Mesenchymal stem cell (in vitro differentiated cells and primary cell): Measurements from ENCODE around the gene ZSCAN32.

Source experiments
- DNase-seq: peaks from one replicate; pipeline ENCODE4 v3.0.0-alpha.2; 2013
- H2AFZ ChIP-seq: one replicate; pipeline ENCODE4 v1.6.1; 2013; ENCODE audit warnings: low read depth, mild to moderate bottlenecking, control low read depth, inconsistent platforms, low read length, moderate library complexity
- H2AK5ac ChIP-seq: 2 replicates; pipeline ENCODE4 v1.6.1; 2013; ENCODE audit warnings: low read length, moderate library complexity, mild to moderate bottlenecking, inconsistent platforms; ENCODE audit not compliant: severe bottlenecking
- H2BK120ac ChIP-seq: one replicate; pipeline ENCODE4 v1.6.1; 2013; ENCODE audit warnings: low read depth, mild to moderate bottlenecking, inconsistent platforms, low read length, moderate library complexity
- H2BK12ac ChIP-seq, 2 experiments: one replicate each; pipeline ENCODE4 v1.6.1; 2013; ENCODE audit warnings: inconsistent platforms in 2 of 2, low read length in 2 of 2, mild to moderate bottlenecking in 2 of 2, moderate library complexity in 2 of 2, control low read depth in 1 of 2
- H2BK15ac ChIP-seq: one replicate; pipeline ENCODE4 v1.6.1; 2013; ENCODE audit warnings: mild to moderate bottlenecking, low read depth, inconsistent platforms; ENCODE audit not compliant: poor library complexity, severe bottlenecking
- H2BK5ac ChIP-seq: 2 replicates; pipeline ENCODE4 v1.6.1; 2013; ENCODE audit warnings: low read depth, mild to moderate bottlenecking, low read length, control low read depth, inconsistent platforms; ENCODE audit not compliant: poor library complexity, severe bottlenecking
- H3K14ac ChIP-seq, 2 experiments: one replicate each; pipeline ENCODE4 v1.6.1; 2013; ENCODE audit warnings: inconsistent platforms in 2 of 2, low read length in 2 of 2, control low read depth in 1 of 2, mild to moderate bottlenecking in 1 of 2, moderate library complexity in 1 of 2
- H3K18ac ChIP-seq, 2 experiments: one replicate each; pipeline ENCODE4 v1.6.1; 2013; ENCODE audit warnings: inconsistent platforms in 2 of 2, low read length in 2 of 2, control low read depth in 1 of 2, low read depth in 1 of 2, mild to moderate bottlenecking in 1 of 2
- H3K23ac ChIP-seq, 2 experiments: one replicate each; pipeline ENCODE4 v1.6.1; 2013; ENCODE audit warnings: inconsistent platforms in 2 of 2, low read length in 2 of 2, mild to moderate bottlenecking in 2 of 2, moderate library complexity in 2 of 2, control low read depth in 1 of 2
- H3K27ac ChIP-seq: 2 replicates; pipeline ENCODE4 v1.5.1; 2013; ENCODE audit warnings: mild to moderate bottlenecking, moderate library complexity, low read length, control low read depth, inconsistent platforms; ENCODE audit not compliant: poor library complexity, severe bottlenecking
- H3K27me3 ChIP-seq, 2 experiments: 2 replicates each; pipeline versions ENCODE4 v1.6.1 to v1.7.0; 2013; ENCODE audit warnings: low read length in 2 of 2, mild to moderate bottlenecking in 2 of 2, moderate library complexity in 2 of 2, control low read depth in 1 of 2, inconsistent platforms in 1 of 2; ENCODE audit not compliant: control insufficient read depth in 1 of 2, insufficient read depth in 1 of 2
- H3K36me3 ChIP-seq, 2 experiments: 2 replicates each; pipeline versions ENCODE4 v1.6.1 to v1.7.0; 2013; ENCODE audit warnings: low read length in 2 of 2, control low read depth in 1 of 2, inconsistent platforms in 1 of 2, low read depth in 1 of 2, mild to moderate bottlenecking in 1 of 2; ENCODE audit not compliant: insufficient read depth in 2 of 2, control insufficient read depth in 1 of 2
- H3K4ac ChIP-seq, 2 experiments: one replicate each; pipeline ENCODE4 v1.6.1; 2013; ENCODE audit warnings: inconsistent platforms in 2 of 2, low read length in 2 of 2, mild to moderate bottlenecking in 2 of 2, moderate library complexity in 2 of 2, control low read depth in 1 of 2, low read depth in 1 of 2
- H3K4me1 ChIP-seq: 2 replicates; pipeline ENCODE4 v1.6.1; 2013; ENCODE audit warnings: low read depth, low read length, control low read depth; ENCODE audit not compliant: control insufficient read depth, insufficient read depth
- H3K4me2 ChIP-seq: 2 replicates; pipeline ENCODE4 v1.6.1; 2013; ENCODE audit warnings: low read length, mild to moderate bottlenecking, inconsistent platforms; ENCODE audit not compliant: poor library complexity, severe bottlenecking
- H3K4me3 ChIP-seq, 2 experiments: 2 replicates each; pipeline versions ENCODE4 v1.5.1 to v1.7.0; 2013; ENCODE audit warnings: low read length in 2 of 2, mild to moderate bottlenecking in 2 of 2, control low read depth in 1 of 2, low read depth in 1 of 2; ENCODE audit not compliant: insufficient read depth in 1 of 2
- H3K79me1 ChIP-seq: replicated peaks from 2 replicates; pipeline ENCODE4 v1.6.1; 2013; ENCODE audit warnings: mild to moderate bottlenecking, control low read depth, low read length, inconsistent platforms; ENCODE audit not compliant: poor library complexity, severe bottlenecking
- H3K9ac ChIP-seq: 2 replicates; pipeline ENCODE4 v1.7.0; 2013; ENCODE audit warnings: mild to moderate bottlenecking, low read length, moderate library complexity
- H3K9me3 ChIP-seq: 2 replicates; pipeline ENCODE4 v1.7.0; 2013; ENCODE audit warnings: mild to moderate bottlenecking, low read length; ENCODE audit not compliant: control insufficient read depth
- H4K8ac ChIP-seq: one replicate; pipeline ENCODE4 v1.6.1; 2013; ENCODE audit warnings: inconsistent platforms, mild to moderate bottlenecking, low read length, moderate library complexity
- H4K91ac ChIP-seq: one replicate; pipeline ENCODE4 v1.6.1; 2013; ENCODE audit warnings: mild to moderate bottlenecking, low read length, inconsistent platforms
- WGBS: methylation state at CpG from one replicate; pipeline ENCODE4 v1.1.7; 2013; ENCODE audit warnings: mixed read lengths; 5-methylcytosine and 5-hydroxymethylcytosine counted together

Gene ZSCAN32

DNA sequence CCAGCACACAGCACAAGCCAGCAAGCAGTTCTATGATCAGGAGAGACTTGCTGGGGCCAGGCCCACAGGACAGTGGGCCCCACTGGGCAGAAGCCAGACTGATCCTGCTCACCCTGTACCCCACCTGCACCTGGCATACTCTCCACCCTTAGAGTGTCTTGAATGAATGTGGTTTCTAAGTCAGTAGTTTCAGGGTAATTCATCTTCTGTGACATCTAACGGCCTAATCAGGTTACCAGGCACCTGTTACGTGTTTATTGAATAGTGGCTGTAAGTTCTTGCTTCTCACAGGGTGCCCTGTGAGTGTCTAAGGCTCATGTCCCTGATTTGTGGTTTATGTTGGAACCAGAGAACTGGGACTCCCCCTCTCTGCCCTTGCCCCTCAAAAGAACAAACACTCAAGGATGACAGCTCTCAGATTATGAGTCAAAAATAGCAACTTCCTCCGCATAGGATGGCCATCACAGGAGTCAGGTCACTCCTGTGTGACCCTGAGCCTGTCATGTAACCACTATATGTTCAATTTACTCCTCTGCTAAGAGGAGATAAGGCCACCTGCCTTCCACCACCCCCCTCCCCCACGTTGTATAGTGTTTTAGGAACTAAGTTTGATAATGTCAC lies 52.1 kb downstream of the ZSCAN32 start:
- Histone ChIP-seq H2BK12ac (no peak overlapping the region), H2BK15ac (no peak overlapping the region), H3K27me3 (no peaks in the 10 kb centered on the region), H3K9ac (no peak overlapping the region), H2AFZ (no peak overlapping the region), H3K18ac (no peak overlapping the region), H3K4ac (no peak overlapping the region), H2BK120ac (no peak overlapping the region), H3K14ac (no peak overlapping the region), H3K4me3 (no peak overlapping the region), H3K36me3 (no peaks in the 10 kb centered on the region), H2BK5ac (no peak overlapping the region), H3K79me1 (no peaks in the 10 kb centered on the region), H3K4me1 (no peaks in the 10 kb centered on the region), H3K4me2 (no peak overlapping the region), H3K9me3 (peaks cover 9% of the 10 kb centered on the region), H4K91ac (no peak overlapping the region), H2AK5ac (no peak overlapping the region), H4K8ac (no peak overlapping the region), H3K23ac (no peak overlapping the region), H3K27ac (no peak overlapping the region)
- WGBS, result 74% methylated on average over 3 of the region's 4 CpGs
- DNase-seq, result no peak

DNA sequence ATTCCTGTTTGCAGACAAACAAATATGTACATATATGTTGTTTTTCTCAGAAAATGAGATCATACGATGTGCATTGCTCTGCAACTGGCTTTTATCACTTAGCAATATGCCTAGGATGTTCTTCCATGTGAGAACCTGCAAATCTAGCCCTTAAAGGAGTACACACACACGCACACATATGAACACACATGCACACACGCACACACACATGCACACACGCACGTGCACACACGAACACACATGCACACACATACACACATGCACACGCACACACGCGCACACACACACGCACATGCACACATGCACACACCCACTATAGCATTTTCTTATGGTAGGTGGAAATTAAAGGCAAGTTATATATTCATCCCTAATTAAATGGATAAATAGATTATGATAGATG lies 53.2 kb downstream of the ZSCAN32 start:
- Histone ChIP-seq H3K4me3 (no peak overlapping the region), H2AFZ (no peak overlapping the region), H2BK15ac (no peak overlapping the region), H4K91ac (no peak overlapping the region), H3K18ac (no peak overlapping the region), H2BK12ac (no peak overlapping the region), H3K4ac (no peak overlapping the region), H2BK120ac (no peak overlapping the region), H3K27me3 (no peaks in the 10 kb centered on the region), H2AK5ac (no peak overlapping the region), H3K79me1 (no peaks in the 10 kb centered on the region), H3K9me3 (peaks cover 9% of the 10 kb centered on the region), H3K9ac (no peak overlapping the region), H4K8ac (no peak overlapping the region), H3K4me1 (no peaks in the 10 kb centered on the region), H2BK5ac (no peak overlapping the region), H3K23ac (no peak overlapping the region), H3K27ac (no peak overlapping the region), H3K4me2 (no peak overlapping the region), H3K14ac (no peak overlapping the region), H3K36me3 (no peaks in the 10 kb centered on the region)
- no peak for DNase-seq
- 88% methylated on average over 4 of the region's 10 CpGs for WGBS

DNA sequence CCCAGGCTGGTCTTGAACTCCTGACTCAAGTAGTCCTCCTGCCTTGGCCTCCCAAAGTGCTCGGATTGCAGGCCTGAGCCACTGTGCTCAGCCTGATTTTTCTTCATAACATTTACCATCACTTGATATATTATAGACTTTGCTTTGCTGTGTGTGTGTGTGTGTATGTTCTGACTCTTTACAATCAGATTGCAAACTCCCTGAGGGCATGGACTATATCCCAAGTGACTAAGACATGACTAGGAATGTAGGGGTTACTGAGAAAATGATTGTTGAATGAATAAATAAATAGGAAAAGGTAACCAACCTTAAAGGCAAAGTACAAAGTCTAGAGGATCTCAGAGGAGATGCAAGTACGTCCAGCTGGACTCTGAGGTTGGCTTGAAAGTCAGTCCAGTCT lies 54.8 kb downstream of the ZSCAN32 start:
- no peak overlapping the region for H2BK15ac ChIP-seq
- H3K4me2 ChIP-seq, result no peak overlapping the region
- H3K9me3 ChIP-seq, result peaks cover 9% of the 10 kb centered on the region
- H3K9ac ChIP-seq, result no peak overlapping the region
- no peak overlapping the region for H3K14ac ChIP-seq
- H3K4me3 ChIP-seq, result no peak overlapping the region
- H2BK120ac ChIP-seq, result no peak overlapping the region
- no peaks in the 10 kb centered on the region for H3K36me3 ChIP-seq
- H3K27me3 ChIP-seq, result no peaks in the 10 kb centered on the region
- no peaks in the 10 kb centered on the region for H3K79me1 ChIP-seq
- H2BK5ac ChIP-seq, result no peak overlapping the region
- no peaks in the 10 kb centered on the region for H3K4me1 ChIP-seq
- H4K91ac ChIP-seq, result no peak overlapping the region
- 44% methylated on average over 1 of the region's 2 CpGs for WGBS
- no peak overlapping the region for H3K4ac ChIP-seq
- H2AK5ac ChIP-seq, result no peak overlapping the region
- no peak overlapping the region for H2BK12ac ChIP-seq
- no peak overlapping the region for H3K23ac ChIP-seq
- H3K18ac ChIP-seq, result no peak overlapping the region
- DNase-seq, result no peak
- no peak overlapping the region for H4K8ac ChIP-seq
- no peak overlapping the region for H3K27ac ChIP-seq
- no peak overlapping the region for H2AFZ ChIP-seq
